Heart left ventricle (tissue), 13 donors: ENCODE data around the gene SOCS3.

Source experiments
- POLR2A ChIP-seq, 2 donors: fragments of 450-650 bp; IDR thresholded peaks; one replicate each; pipeline ENCODE4 v1.6.1; 2017; ENCODE audit warnings: antibody characterized with exemption in 2 of 2, mild to moderate bottlenecking in 2 of 2, moderate library complexity in 2 of 2
- TF ChIP-seq, protein P1 (sequence below), 12 donors: fragments of 200-600 bp; sonication (generic) in 4 of 12; IDR thresholded peaks; one replicate each; pipeline versions ENCODE4 v1.5.0 to v1.8.0; 2018 to 2022; ENCODE audit warnings: antibody characterized with exemption in 12 of 12, mild to moderate bottlenecking in 5 of 12
- donor health status: ischemic (EF 13 %, LVEDD 7.1; RV severe dilation, severe dysfunction).
- donor health status: DM: no; HTN: yes; CAD: no.
- donor health status: DM: no; HTN: no; CAD: no.
- donor health status: ischemic (EF 25% LVEDD 6.9; RV normal size, moderate dysfunction).
- donor health status: ischemic (EF 25% LVEDD 5.7; RV mildly dilated, moderate dysfunction).
- donor health status: ischemic (EF 35%, LVEDD 5.7; RV mildly dilated, moderate dysfunction).
- donor health status: nonischemic (EF 11% LVEDD 7.7; RV severe dilation, severe dysfunction).
- donor health status: DM: yes; HTN: yes; CAD: no.
- donor health status: PGD.
- donor health status: ischemic (EF 29% LVEDD 5.4; RV normal size, mild dysfunction).
- donor health status: nonischemic (EF 23%, LVEDD 6.1; RV moderate dilation, normal function).

DNA sequence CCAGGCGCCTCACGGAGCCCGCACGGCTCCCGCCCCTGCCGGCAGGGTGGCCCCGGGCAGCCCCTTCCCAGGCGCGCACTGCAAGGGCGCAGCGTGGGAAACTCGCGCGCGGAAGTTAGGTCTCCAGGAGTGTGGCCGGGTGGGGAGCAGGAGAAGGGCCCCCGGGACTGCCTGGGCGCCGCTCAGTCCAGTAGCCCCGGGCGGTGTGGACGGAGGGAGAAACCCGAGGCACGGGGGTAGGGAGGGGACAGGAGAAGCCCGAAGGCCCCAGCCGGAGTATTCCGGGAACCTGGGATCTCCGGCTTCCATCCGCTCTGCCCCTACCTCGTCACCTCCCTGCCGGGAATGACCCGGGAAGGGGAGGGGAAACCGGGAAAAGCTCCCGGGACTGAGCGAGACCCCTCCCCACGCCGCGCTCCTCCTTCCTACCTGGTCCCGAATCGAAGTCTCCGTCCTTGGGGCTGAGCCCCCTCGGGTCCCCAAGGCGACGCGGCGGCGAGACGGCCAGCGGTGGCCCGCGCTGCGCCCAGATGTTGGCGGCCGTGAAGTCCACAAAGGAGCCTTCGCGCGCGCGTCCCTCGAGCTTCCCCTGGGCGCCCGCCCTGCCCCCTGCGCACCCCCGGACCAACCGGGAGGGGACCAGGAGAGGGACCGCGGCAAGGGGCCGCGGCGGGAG lies 418 bp downstream of the SOCS3 start:
- TF ChIP-seq, protein P1, sequence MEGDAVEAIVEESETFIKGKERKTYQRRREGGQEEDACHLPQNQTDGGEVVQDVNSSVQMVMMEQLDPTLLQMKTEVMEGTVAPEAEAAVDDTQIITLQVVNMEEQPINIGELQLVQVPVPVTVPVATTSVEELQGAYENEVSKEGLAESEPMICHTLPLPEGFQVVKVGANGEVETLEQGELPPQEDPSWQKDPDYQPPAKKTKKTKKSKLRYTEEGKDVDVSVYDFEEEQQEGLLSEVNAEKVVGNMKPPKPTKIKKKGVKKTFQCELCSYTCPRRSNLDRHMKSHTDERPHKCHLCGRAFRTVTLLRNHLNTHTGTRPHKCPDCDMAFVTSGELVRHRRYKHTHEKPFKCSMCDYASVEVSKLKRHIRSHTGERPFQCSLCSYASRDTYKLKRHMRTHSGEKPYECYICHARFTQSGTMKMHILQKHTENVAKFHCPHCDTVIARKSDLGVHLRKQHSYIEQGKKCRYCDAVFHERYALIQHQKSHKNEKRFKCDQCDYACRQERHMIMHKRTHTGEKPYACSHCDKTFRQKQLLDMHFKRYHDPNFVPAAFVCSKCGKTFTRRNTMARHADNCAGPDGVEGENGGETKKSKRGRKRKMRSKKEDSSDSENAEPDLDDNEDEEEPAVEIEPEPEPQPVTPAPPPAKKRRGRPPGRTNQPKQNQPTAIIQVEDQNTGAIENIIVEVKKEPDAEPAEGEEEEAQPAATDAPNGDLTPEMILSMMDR (IDR thresholded peaks at IDR 0.05) = no peak
- TF ChIP-seq POLR2A (IDR thresholded peaks at IDR 0.05) = no peak
